GM12878 (cell line): ENCODE data around the gene ZNF662. TPM values are rescaled to one million over a fixed set of nuclear protein-coding genes. Genes with fewer than 3 reads are reported as not detected.

Source experiments
- ATAC-seq: fragments of 200-7000 bp; cut with Tn5 transposase; 3 replicates; pipeline ENCODE4 v1.9.1; 2020; ENCODE audit warnings: mild to moderate bottlenecking, moderate library complexity
- BruUV-seq: library from RNA; stranded (reverse); fragments of 400-500 nt; replicated peaks from 2 replicates; lab custom pipeline; 2021; lab: Mats Ljungman, UMichigan
- CTCF ChIA-PET: fragments of 300-600 bp; sonication (Branson Sonifier 250); formaldehyde crosslinking; extraction: SDS; loops from one replicate; lab custom pipeline; 2021; ENCODE audit warnings: inconsistent platforms; lab: Yijun Ruan, JAX
- POLR2A ChIA-PET: fragments of 350-600 bp; formaldehyde crosslinking; extraction: SDS; loops from one replicate; lab custom pipeline; 2021; ENCODE audit warnings: inconsistent platforms; lab: Charles Lee
- RAD21 ChIA-PET: fragments of 300-600 bp; sonication (Branson Sonifier 250); formaldehyde crosslinking; loops from one replicate; lab custom pipeline; 2023; ENCODE audit warnings: antibody characterized with exemption; ENCODE audit not compliant: unreplicated experiment; lab: Charles Lee
- SMC1A ChIA-PET: fragments of 300-600 bp; sonication (Branson Sonifier 250); formaldehyde crosslinking; loops from one replicate; lab custom pipeline; 2023; ENCODE audit not compliant: unreplicated experiment, uncharacterized antibody; lab: Charles Lee
- DNase-seq: peaks from one replicate; pipeline ENCODE4 v3.0.0-alpha.2; 2011; ENCODE audit warnings: low read depth, low spot score
- FAIRE-seq: peaks from 3 replicates; lab custom pipeline; 2011; peaks lifted over from hg19 to GRCh38; lab: Jason Lieb, UNC
- H2AFZ ChIP-seq: 2 replicates; pipeline ENCODE4 v1.6.0; 2011; ENCODE audit warnings: low read depth, low read length, control low read depth; ENCODE audit not compliant: control insufficient read depth
- H3K27ac ChIP-seq: 2 replicates; pipeline ENCODE4 v1.5.1; 2011; ENCODE audit warnings: control low read depth; ENCODE audit not compliant: control insufficient read depth, insufficient read depth
- H3K27me3 ChIP-seq, 2 experiments: replicated peaks in 1 of 2; 2 replicates each; pipeline versions ENCODE4 v1.6.0 to v1.6.1; 2011; ENCODE audit warnings: low read length in 1 of 2; ENCODE audit not compliant: control insufficient read depth in 2 of 2, insufficient read depth in 2 of 2
- H3K36me3 ChIP-seq, 2 experiments: 2 replicates each; pipeline ENCODE4 v1.5.1; 2011; ENCODE audit warnings: low read length in 1 of 2; ENCODE audit not compliant: control insufficient read depth in 2 of 2, insufficient read depth in 2 of 2
- H3K4me1 ChIP-seq: 2 replicates; pipeline ENCODE4 v1.6.1; 2011; ENCODE audit warnings: mild to moderate bottlenecking, low read length, moderate library complexity, mixed read lengths; ENCODE audit not compliant: control insufficient read depth, insufficient read depth
- H3K4me2 ChIP-seq: 2 replicates; pipeline ENCODE4 v1.6.0; 2011; ENCODE audit warnings: control low read depth; ENCODE audit not compliant: control insufficient read depth, insufficient read depth
- H3K4me3 ChIP-seq: fragments of 200-600 bp; sonication (generic); 2 replicates; pipeline ENCODE4 v1.5.1; 2016
- H3K79me2 ChIP-seq: 2 replicates; pipeline ENCODE4 v1.6.0; 2011; ENCODE audit warnings: low read length; ENCODE audit not compliant: control insufficient read depth, insufficient read depth
- H3K9ac ChIP-seq: 2 replicates; pipeline ENCODE4 v1.8.0; 2011; ENCODE audit warnings: low read length, control low read depth, mixed read lengths; ENCODE audit not compliant: control insufficient read depth, insufficient read depth
- H3K9me3 ChIP-seq: replicated peaks from 3 replicates; pipeline ENCODE4 v1.5.1; 2011; ENCODE audit warnings: mild to moderate bottlenecking, low read length; ENCODE audit not compliant: control insufficient read depth, insufficient read depth
- H4K20me1 ChIP-seq: 2 replicates; pipeline ENCODE4 v1.6.0; 2011; ENCODE audit not compliant: control insufficient read depth, insufficient read depth
- CEBPB ChIP-seq, 2 experiments: fragments of 150-350 bp in 1 of 2; IDR thresholded peaks; 2 replicates each; pipeline ENCODE4 v1.6.1; 2012 to 2014; ENCODE audit warnings: low read depth in 2 of 2, low read length in 2 of 2, borderline replicate concordance in 1 of 2, inconsistent platforms in 1 of 2
- RELA ChIP-seq: fragments of 450-650 bp; IDR thresholded peaks from 2 replicates; pipeline ENCODE4 v1.8.0; 2014; ENCODE audit warnings: borderline replicate concordance; ENCODE audit not compliant: partially characterized antibody
- WGBS: methylation state at CpG from one replicate; pipeline ENCODE4 v1.1.6; 2016; ENCODE audit warnings: low lambda C conversion rate; ENCODE audit not compliant: insufficient replicate concordance, insufficient coverage; ENCODE audit errors: missing lambda C conversion rate; 5-methylcytosine and 5-hydroxymethylcytosine counted together
- in situ Hi-C: fragments of 300-500 bp; cut with MboI; formaldehyde crosslinking; loops from 9 replicates; pipeline ENCODE4 v1.14.3; 2018; ENCODE audit warnings: mixed read lengths
- intact Hi-C: fragments of 100-400 bp; cut with micrococcal nuclease; formaldehyde crosslinking; loops from one replicate; pipeline ENCODE4 v1.14.2; 2022; ENCODE audit not compliant: unreplicated experiment
- polyA plus RNA-seq, 11 experiments: library from polyadenylated mRNA; depleted of rRNA in 4 of 11; unstranded in 6 of 11; stranded (reverse) in 5 of 11; fragments of >200 nt; fragmentation: Nextera tagmentation in 4 of 11; fragmentation: Illumina TruSeq in 1 of 11; extraction: Ambion mirVana in 4 of 11; extraction: Trizol in 1 of 11; gene quantifications; 1 replicate in 1 of 11; 2 replicates in 10 of 11; pipeline versions ENCODE4 v1.2.1 to v1.2.3, GENCODE V29; 2011 to 2016; ENCODE audit warnings: inconsistent platforms in 2 of 11, missing spikeins in 2 of 11, low read depth in 1 of 11
- total RNA-seq, 4 experiments: library from RNA; depleted of rRNA in 3 of 4; stranded (reverse); fragments of >200 nt in 3 of 4; fragmentation: Illumina TruSeq in 1 of 4; extraction: Trizol in 1 of 4; gene quantifications; 2 replicates each; pipeline versions ENCODE4 v1.2.1 to v1.2.3, GENCODE V29; 2013 to 2021
- TF ChIP-seq, protein P1 (sequence below): fragments of 450-650 bp; IDR thresholded peaks from 2 replicates; pipeline ENCODE4 v1.6.1; 2016; ENCODE audit warnings: mild to moderate bottlenecking
- TF ChIP-seq, protein P2 (sequence below): IDR thresholded peaks from 2 replicates; pipeline ENCODE4 v1.6.1; 2011; ENCODE audit warnings: low read depth, mild to moderate bottlenecking, low read length, moderate library complexity, borderline replicate concordance; ENCODE audit errors: extremely low read depth

Gene ZNF662
- total and polyA plus RNA-seq, 10 of the 15 experiments (the other 5 are each of a cell fraction or from before 2014, with no cell fraction given): not detected

DNA sequence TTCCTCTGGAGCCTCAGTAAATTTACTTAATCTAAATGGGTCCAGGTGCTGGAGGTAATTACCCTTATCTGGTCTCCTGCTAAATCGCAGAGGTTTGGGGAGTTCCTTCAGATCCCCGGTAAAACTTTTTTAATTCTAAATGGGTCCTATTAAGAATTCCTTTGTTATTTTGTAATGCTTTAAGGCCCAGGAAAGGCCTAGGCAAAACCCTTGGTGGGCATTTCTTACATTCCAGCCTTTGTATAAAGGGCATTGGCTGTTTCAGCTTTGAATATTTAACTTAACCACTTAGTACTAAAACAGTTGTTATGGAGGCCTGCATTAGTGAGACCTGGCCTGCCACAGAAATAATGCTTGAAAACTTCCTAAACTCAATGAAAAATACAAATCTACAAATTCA is 14.9 kb upstream of the ZNF662 start (continued):
- TF ChIP-seq RELA: no peak
- TF ChIP-seq, protein P1, sequence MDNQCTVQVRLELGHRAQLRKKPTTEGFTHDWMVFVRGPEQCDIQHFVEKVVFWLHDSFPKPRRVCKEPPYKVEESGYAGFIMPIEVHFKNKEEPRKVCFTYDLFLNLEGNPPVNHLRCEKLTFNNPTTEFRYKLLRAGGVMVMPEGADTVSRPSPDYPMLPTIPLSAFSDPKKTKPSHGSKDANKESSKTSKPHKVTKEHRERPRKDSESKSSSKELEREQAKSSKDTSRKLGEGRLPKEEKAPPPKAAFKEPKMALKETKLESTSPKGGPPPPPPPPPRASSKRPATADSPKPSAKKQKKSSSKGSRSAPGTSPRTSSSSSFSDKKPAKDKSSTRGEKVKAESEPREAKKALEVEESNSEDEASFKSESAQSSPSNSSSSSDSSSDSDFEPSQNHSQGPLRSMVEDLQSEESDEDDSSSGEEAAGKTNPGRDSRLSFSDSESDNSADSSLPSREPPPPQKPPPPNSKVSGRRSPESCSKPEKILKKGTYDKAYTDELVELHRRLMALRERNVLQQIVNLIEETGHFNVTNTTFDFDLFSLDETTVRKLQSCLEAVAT: no peak

DNA sequence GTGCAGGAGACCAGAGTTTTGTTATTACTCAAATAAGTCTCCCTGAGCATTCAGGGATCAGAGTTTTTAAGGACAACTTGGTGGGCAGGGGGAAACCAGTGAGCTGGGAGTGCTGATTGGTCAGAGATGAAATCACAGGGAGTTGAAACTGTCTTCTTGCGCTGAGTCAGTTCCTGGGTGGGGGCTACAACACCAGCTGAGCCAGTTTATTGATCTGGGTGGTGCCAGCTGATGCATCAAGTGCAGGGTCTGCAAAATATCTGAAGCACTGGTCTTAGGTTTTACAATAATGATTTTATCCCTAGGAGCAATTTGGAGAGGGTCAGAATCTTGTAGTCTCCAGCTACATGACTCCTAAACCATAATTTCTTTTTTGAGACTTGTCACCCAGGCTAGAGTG is 13.8 kb upstream of the ZNF662 start:
- Histone ChIP-seq H3K4me2 (no peak overlapping the region), H3K27me3 (0 out of 4 replicates have a peak, but pooled peaks cover 0 to 3% of the 10 kb centered on the region in 2 experiments), H2AFZ (no peak overlapping the region), H3K36me3 (no peaks in the 10 kb centered on the region), H4K20me1 (no peaks in the 10 kb centered on the region), H3K9ac (no peak overlapping the region), H3K27ac (no peak overlapping the region), H3K79me2 (no peaks in the 10 kb centered on the region), H3K4me3 (no peak overlapping the region)
- in situ Hi-C loops: no loop called here
- 0% methylated on average over 1 of the region's 1 CpG for WGBS
- ChIA-PET RAD21 (no interaction called here), SMC1A (no interaction called here), POLR2A (no interaction called here)
- no peak for FAIRE-seq
- no peak for ATAC-seq
- DNase-seq: no peak
- BruUV-seq: no TSS peak
- TF ChIP-seq, protein P2, sequence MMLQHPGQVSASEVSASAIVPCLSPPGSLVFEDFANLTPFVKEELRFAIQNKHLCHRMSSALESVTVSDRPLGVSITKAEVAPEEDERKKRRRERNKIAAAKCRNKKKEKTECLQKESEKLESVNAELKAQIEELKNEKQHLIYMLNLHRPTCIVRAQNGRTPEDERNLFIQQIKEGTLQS: no peak
- no peak for TF ChIP-seq CEBPB (IDR thresholded peaks at IDR 0.05; ENCODE audit: borderline replicate concordance in 1 of 2, low read depth in 2 of 2, low read length in 2 of 2)
- TF ChIP-seq, all 136 proteins: peak for 0
- no peaks in the 10 kb centered on the region for H3K9me3 ChIP-seq
- CTCF ChIA-PET: interaction anchor here (2.2 kb wide), 1 partner anchor 53 kb away, joined by 7 read pairs; no protein-coding TSS in a partner anchor
- no peaks in the 10 kb centered on the region for H3K4me1 ChIP-seq
- intact Hi-C loops: no loop called here
